ENCODE data around the gene OR10A4. TPM values are rescaled to one million over a fixed set of nuclear protein-coding genes. Genes with fewer than 3 reads are reported as not detected.

OR10A4 gene
- total and polyA plus RNA-seq, 2 donors (not counting 3 experiments of a cell fraction or from before 2014, with no cell fraction given), result not detected

GRCh38 chr11:6834021-6834420 lies 42.4 kb upstream of the OR10A4 start:
- Histone ChIP-seq H3K9me3 (replicated peaks; ENCODE audit: control insufficient read depth, insufficient read depth, low read length) (no peaks in the 10 kb centered on the region), H3K36me3 (ENCODE audit: control insufficient read depth in 2 of 2, extremely low read depth in 1 of 2, insufficient read depth in 2 of 2, low read length in 2 of 2) (no peaks in the 10 kb centered on the region), H3K4me3 (replicated peaks in 1 of 3; ENCODE audit: insufficient read depth in 1 of 3, low read depth in 1 of 3, low read length in 3 of 3) (no peak overlapping the region), H3K4me1 (ENCODE audit: control insufficient read depth, extremely low read depth, insufficient read depth, low read length) (no peaks in the 10 kb centered on the region), H2AFZ (ENCODE audit: low read depth, low read length) (no peak overlapping the region), H4K20me1 (replicated peaks; ENCODE audit: control insufficient read depth, extremely low read depth, insufficient read depth, low read length) (no peaks in the 10 kb centered on the region), H3K9me1 (replicated peaks; ENCODE audit: control insufficient read depth, extremely low read depth, insufficient read depth, low read length) (no peaks in the 10 kb centered on the region), H3K79me2 (ENCODE audit: control insufficient read depth, insufficient read depth, low read length) (no peaks in the 10 kb centered on the region), H3K4me2 (ENCODE audit: insufficient read depth, low read length) (no peak overlapping the region), H3K27ac (ENCODE audit: insufficient read depth, low read depth, low read length) (no peak overlapping the region), H3K27me3 (ENCODE audit: control insufficient read depth in 2 of 2, insufficient read depth in 2 of 2, low read length in 2 of 2) (no peaks in the 10 kb centered on the region), H3K9ac (replicated peaks; ENCODE audit: extremely low read depth, insufficient read depth, low read length) (no peak overlapping the region)
- ChIA-PET POLR2A (no interaction called here), CTCF (interaction anchor here (0.9 to 1.8 kb wide), 5 partner anchors 11 to 444 kb away, joined by 3 to 10 read pairs (median 4); no protein-coding TSS in a partner anchor)
- intact Hi-C loops (cut with micrococcal nuclease), result no loop called here
- TF ChIP-seq FOS (IDR thresholded peaks at IDR 0.05; ENCODE audit: borderline replicate concordance, insufficient read depth, low read length) (no peak), POLR2AphosphoS5 (IDR thresholded peaks at IDR 0.05; ENCODE audit: insufficient read depth, low read depth, low read length) (no peak), GATA2 (IDR thresholded peaks at IDR 0.05; ENCODE audit: insufficient read depth, insufficient read length, low read depth, low read length) (no peak), CTCF (IDR thresholded peaks at IDR 0.05; ENCODE audit: extremely low read depth in 1 of 2, insufficient read depth in 1 of 2, low read depth in 1 of 2, low read length in 2 of 2) (no peak), EZH2 (IDR thresholded peaks at IDR 0.05; ENCODE audit: borderline replicate concordance, low read depth, low read length, severe bottlenecking) (no peak), JUN (IDR thresholded peaks at IDR 0.05; ENCODE audit: borderline replicate concordance, insufficient read depth, insufficient read length, low read depth) (no peak), POLR2A (IDR thresholded peaks at IDR 0.05; ENCODE audit: low read depth, low read length) (no peak), MYC (IDR thresholded peaks at IDR 0.05; ENCODE audit: low read depth, low read length) (no peak), MAX (IDR thresholded peaks at IDR 0.05; ENCODE audit: insufficient read depth, insufficient read length) (no peak)
- dilution Hi-C loops (cut with MboI; ENCODE audit: extremely low pct_ligation_motif_present, low sequenced_read_pairs), result no loop called here
- BruUV-seq (replicated peaks), result no TSS peak
- FAIRE-seq (no peak), DNase-seq (ENCODE audit: low read depth, low spot score) (no peak)
